GM18861 (cell line): Measurements from ENCODE around the gene BOD1L1.

Experiments used
- ATAC-seq: cut with Tn5 transposase; IDR thresholded peaks from one replicate; pipeline ENCODE4 v1.9.1; 2021; ENCODE audit not compliant: unreplicated experiment

Gene BOD1L1

GRCh38 chr4:13627606-13628311 is at the start of gene BOD1L1:
TSS of gene BOD1L1 (minus strand) at chr4:13627725. CDS start at chr4:13627587, 138 bp downstream.
- ATAC-seq = peak; percentile 88

GRCh38 chr4:13674971-13675370 is 47.4 kb upstream of the BOD1L1 start:
- no peak for ATAC-seq

- ATAC-seq = no peak
These were observed 45.6 kb upstream of the BOD1L1 start for GRCh38 chr4:13673167-13673566.

DNA sequence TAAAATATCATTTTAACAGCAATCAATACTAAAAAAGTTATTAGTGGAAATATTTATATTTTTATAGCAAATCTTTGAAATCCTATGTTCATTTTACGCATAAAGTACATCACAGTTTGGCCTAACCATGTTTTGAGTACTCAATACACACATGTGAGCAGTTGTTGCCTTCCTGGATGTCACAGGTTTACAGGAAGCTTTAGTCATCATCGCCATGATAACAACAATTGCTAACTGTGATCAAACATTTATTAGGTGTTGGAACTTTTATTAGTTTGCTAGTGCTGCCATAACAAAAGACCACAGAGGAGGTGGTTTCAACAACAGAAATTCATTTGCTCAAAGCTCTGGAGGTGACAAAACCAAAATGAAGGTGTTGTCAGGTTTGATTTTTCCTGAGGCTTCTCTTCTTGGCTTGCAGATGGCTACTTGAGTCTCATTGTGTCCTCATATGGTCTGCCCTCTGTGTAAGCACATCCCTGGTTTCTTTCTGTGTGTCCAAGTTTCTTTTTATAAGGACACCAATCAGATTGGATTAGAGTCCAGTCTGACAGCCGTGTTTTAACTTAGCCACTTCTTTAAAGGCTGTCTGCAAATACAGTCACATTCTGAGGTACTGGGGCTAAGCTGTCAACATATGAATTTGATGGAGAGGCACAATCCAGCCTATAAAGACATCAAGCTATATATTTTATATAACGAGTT is 43.1 kb upstream of the BOD1L1 start:
- ATAC-seq = no peak

DNA sequence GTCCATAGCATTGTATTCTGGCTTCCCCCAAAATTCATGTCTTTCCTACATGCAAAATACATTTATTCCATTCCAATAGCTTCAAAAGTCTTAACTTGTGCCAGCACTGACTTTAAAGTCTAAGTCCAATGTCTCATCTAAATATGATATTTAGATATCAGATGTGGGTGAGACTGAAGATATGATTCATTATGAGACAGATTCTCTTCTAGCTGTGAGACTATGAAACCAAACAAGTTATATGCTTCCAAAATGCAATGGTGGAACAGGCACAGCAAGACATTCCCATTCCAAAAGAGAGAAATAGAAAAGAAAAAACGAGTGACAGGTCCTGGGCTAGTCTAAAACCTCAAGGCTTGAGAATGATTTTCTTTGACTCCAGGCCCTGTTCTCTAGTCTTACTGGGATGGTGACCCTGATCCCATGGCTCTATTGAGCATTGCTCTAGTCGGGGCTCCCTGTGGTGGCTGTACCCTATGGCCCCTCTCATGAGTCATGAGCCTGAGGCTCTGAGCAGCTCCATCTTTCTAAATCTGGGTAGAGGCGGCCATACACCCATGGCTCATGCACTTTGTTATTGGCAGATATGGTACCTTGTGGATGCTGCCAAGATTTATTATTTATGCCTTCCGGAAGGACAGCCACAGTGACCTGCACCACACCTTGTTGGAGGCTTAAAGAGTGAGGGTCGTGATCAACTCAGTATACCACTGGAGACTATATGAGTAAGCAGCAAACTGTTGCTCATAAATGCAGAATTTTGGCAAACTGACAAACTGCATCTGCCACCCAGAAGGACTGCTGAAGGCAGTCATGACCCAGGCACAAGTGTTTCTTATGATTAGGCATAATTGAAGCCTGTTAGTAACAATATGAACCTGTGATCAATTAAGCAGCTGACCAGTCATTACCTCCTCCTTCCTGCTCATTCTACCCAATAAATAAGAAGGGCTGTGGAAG is 38.5 kb upstream of the BOD1L1 start:
- no peak for ATAC-seq

DNA sequence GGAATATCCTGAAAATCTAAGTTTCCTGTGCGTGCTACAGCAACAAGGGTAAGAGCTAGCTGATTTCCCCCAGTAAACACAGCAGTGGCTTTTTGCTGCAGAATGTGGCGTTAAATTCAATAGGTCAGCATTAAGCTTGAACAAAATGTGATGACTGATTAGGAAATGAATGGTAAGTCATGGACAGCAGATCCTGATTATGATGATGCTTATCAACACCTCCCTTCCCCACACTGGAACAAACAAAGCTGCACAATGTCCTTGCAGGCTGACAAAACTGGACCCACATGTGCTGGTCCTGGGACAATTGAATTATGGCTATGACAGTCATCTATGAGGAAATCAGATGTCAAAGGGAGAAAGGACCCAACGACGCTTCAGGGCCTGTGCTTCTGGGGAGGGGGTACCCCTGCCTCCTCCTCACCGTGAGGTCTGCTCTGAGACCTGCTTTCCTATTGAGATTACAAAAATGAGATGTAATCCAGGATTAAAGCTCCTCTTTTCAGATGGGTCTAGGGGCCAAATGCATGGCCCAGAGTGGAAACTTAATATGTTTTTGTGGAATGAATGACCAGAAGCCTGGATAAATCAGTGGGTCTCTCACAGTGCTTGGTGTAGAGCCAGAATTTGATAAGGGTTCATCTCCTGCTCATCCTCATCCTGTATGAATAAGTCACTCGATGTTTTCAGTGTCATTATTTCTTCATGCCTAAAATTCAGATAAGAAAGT is 32.0 kb upstream of the BOD1L1 start:
- no peak for ATAC-seq

- ATAC-seq = no peak
These were observed 29.3 kb upstream of the BOD1L1 start for GRCh38 chr4:13656569-13657405.

DNA sequence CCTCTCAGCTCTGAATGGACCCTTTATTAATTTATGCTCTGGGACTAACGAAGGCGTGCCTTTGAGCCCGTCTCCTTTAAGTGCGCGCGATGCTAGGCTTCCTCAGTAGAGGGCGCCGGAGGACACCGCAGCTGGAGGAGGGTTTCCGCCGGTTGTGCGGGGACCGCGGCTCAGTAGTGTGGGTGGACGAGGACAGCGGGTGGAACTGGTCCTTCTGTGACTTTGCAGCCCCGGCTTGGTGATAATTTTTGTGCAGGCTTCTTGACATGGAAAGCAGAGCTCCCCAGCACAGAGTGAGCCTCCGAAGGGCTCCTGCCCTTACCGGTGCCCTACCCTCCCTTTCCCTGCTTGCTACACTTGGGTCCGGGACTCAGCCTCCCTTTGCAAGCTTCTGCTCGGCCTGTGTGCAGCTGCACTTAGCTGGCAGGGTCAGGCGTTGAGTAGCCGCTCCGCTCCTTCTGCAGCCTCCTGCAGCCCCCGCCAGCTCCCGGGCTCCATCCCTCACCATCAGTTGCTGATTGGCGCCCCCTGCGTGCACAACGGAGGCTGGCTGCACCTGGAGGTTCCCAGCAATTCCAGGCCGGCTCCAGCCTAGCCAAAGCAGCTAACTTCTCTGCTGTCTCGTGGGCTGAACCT is 26.8 kb upstream of the BOD1L1 start:
- peak; percentile 80 for ATAC-seq

DNA sequence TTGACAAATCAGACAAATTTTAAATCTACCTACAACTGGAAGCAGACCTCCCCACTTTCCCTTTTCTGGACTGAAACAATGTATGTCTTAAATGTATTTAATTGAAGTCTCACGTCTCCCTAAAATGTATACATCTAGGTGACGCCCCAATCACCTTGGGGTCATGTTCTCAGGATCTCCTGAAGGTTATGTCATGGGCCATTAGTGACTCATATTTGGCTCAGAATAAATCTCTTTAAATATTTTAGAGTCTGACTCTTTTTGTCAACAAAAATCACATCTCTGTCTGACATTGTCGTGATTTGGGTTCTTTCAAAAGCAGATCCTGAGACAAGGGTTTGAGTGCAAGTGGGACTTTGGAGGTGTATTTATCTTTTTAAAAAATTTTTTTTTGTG is 26.2 kb upstream of the BOD1L1 start:
- ATAC-seq = no peak

DNA sequence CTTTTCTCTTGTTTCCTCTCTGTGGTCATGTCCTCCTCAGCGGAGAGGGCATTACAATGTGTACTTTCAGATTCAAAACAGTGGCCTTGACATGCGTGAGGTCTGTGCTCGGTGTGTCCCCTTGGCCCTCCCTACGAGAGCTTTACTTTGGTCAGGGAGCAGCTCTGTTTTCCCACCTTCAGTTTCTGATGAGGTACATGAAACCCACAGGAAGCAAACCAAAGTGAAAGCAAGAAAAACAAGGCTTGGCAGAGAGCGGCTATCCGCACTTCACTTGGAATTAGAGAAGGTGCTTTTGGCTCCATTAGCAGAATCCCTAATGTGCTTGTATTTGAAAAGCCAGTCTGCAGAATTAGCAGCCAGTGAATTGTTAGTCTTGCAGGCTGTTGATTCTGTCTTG is 19.5 kb upstream of the BOD1L1 start:
- ATAC-seq = no peak

DNA sequence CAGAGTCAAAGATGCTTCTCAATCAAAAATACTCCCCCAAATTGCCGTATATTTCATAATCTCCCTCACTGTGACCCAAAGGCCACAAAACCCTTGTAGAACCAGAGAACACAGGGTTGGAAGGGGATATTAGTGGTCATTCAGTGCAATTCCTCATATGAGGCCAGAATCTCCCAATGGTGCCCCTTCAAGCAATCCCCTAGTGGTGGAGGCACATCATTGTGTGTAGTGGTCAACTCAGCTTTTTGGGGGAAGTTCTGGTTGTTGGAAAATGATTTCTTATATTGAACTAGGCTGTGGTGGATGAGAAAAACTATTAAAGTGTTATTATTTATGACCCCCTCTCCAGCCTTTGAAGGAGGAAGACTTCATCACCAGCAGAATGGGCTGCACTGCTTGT is 17.6 kb upstream of the BOD1L1 start:
- no peak for ATAC-seq

GRCh38 chr4:13642170-13642950 is 14.8 kb upstream of the BOD1L1 start:
- no peak for ATAC-seq

DNA sequence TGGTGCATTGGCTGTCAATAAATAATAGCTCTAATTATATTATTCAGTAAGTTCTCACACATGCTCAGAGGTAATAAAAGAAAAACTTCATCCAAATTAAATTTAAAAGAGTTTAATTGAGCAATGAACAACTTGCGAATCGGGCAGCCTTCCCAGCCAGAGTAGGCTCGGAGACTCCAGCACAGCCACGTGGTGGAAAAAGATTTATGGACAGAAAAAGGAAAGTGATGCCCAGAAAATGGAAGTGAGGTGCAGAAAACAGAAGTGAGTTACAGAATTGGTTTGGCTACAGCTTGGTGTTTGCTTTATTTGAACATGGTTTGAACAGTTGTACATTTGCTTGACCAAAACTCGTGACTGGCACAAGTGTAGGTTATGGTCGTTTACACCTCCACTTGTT is 13.6 kb upstream of the BOD1L1 start:
- no peak for ATAC-seq

DNA sequence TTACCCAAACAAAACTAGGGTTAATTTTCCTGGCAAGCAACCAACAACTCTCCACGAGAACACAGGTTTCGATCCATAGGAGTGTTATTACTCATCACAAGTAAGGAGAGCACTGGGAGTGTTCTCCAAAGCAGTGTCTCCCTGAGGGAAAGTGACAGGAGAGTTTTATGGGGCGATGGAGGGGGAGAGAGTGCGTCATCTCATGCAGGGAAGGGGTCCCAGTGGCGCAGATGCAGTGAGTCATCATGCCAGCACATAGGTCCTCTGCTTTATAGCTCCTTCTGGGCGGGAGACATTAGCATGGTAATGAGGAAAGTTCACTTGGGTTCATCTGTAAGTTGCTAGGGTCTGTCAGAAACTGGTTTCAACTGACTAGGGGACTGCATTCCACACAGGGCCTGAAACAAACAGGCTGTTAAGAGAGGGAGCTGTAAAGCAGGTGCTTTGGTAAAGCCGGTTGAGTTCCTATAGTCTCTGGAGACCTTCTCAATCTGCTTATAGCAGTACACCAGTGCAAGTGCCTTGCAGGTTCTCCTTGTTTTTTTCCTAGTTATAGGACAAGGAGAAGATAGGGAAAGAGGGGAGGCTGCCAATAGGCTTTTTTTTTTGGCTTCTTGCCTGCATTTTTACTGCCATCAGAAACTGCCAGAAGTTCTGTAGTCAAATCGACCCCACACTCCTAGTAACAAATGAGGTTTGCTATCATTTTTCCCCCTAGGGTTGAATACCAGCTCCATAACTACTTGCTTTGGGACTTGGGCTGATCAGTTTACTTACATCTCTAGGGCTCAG is 12.8 kb upstream of the BOD1L1 start:
- ATAC-seq = no peak

GRCh38 chr4:13635286-13635799 is 7.8 kb upstream of the BOD1L1 start:
- no peak for ATAC-seq

- ATAC-seq = no peak
These were observed 6.1 kb upstream of the BOD1L1 start for GRCh38 chr4:13633671-13634070.

DNA sequence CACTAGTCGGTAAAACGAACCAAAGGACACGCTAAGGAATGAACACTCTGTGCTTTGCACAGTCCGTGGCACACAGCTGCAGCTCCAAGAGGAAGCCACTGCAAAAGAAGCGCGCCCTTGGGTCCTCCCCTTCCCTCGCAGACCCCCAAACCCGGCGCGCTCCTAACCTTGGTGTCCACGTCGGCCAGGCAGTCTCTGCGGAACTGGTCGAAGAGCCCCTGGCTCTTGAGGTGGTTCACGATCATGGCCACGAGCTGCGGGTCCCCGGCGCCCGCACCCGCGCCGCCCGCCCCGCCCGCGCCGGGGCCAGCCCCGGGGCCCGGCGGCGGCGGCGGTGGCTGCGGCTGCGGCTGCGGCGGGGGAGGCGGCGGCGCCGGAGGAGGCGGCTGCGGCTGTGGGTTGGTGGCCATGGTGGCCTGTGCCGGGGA is 333 bp downstream of the BOD1L1 start:
- ATAC-seq = peak; percentile 33
